ENCODE results near the gene UBQLN3. TPM values are rescaled to one million over a fixed set of nuclear protein-coding genes. Genes with fewer than 3 reads are reported as not detected.

UBQLN3 gene
- total RNA-seq, 1 donor from 2014 or later, result not detected

DNA sequence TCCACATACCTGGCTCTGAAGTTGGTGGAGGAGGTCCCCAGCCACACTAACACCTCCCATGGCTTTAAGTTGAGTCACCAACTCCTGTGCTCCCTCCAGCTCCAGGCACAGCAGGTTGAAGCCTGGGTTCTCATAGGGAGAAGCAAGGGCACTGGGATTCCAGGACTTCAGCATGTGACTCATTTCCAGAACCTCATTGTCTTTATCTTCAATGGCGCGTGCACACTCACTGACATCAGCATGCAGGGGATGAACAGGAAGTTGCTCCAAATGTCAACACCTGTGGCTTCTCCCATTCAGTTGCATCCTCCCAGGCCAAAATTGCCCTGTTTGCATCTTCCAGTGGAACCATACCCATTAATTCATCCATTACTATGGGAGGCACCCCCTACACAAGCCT, 12.6 kb upstream of the UBQLN3 start:
- Mint-ChIP-seq H3K4me3 (no peak overlapping the region), H3K9me3 (no peaks in the 10 kb centered on the region), H3K27me3 (ENCODE audit: low read depth) (no peaks in the 10 kb centered on the region), H3K4me1 (no peaks in the 10 kb centered on the region), H3K27ac (ENCODE audit: unreplicated experiment) (no peak overlapping the region), H3K36me3 (ENCODE audit: low read depth) (no peaks in the 10 kb centered on the region)
- TF ChIP-seq CTCF (conservative IDR thresholded peaks at IDR 0.05), result no peak
- no peak for DNase-seq (ENCODE audit: low read depth, low spot score)

- Mint-ChIP-seq H3K4me1 (no peaks in the 10 kb centered on the region), H3K4me3 (no peak overlapping the region), H3K9me3 (no peaks in the 10 kb centered on the region), H3K27ac (ENCODE audit: unreplicated experiment) (no peak overlapping the region), H3K27me3 (ENCODE audit: low read depth) (no peaks in the 10 kb centered on the region), H3K36me3 (ENCODE audit: low read depth) (no peaks in the 10 kb centered on the region)
- TF ChIP-seq CTCF (conservative IDR thresholded peaks at IDR 0.05), result no peak
- DNase-seq (ENCODE audit: low read depth, low spot score), result no peak
Observed at GRCh38 chr11:5521540-5521939, 11.8 kb upstream of the UBQLN3 start.

DNA sequence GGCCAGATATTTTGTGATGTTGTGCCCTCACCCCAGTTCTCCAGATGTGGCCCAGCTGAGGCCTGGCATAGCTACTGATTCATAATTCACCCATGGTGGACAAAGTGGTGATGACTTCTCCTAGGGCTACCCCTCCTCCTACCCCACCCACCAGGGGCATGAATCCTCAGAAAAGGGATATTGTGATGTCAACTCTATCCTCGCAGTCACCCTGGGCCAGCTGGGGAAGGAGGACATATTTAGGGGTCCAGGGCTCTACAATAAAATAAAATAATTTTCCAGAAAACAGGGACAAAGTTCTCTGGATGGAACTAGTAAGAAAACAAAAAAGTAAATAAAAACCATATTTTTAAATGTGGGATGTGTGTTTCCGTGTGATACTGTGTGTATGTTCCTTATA, 6.8 kb upstream of the UBQLN3 start, which contains the start of gene UBQLNL:
Gene UBQLNL (minus strand): TSS at position 101 of the 400 bp plus-strand sequence. CDS start 258 bp downstream, outside the sequence.
- no peaks in the 10 kb centered on the region for H3K4me1 Mint-ChIP-seq
- no peak for DNase-seq (ENCODE audit: low read depth, low spot score)
- H3K4me3 Mint-ChIP-seq, result no peak within 1 kb of the TSS
- no peak for TF ChIP-seq CTCF (conservative IDR thresholded peaks at IDR 0.05)
- no peaks in the 10 kb centered on the region for H3K9me3 Mint-ChIP-seq
- no peaks in the 10 kb centered on the region for H3K27me3 Mint-ChIP-seq (ENCODE audit: low read depth)
- no peaks in the 10 kb centered on the region for H3K36me3 Mint-ChIP-seq (ENCODE audit: low read depth)
- no peak within 1 kb of the TSS for H3K27ac Mint-ChIP-seq (ENCODE audit: unreplicated experiment)

DNA sequence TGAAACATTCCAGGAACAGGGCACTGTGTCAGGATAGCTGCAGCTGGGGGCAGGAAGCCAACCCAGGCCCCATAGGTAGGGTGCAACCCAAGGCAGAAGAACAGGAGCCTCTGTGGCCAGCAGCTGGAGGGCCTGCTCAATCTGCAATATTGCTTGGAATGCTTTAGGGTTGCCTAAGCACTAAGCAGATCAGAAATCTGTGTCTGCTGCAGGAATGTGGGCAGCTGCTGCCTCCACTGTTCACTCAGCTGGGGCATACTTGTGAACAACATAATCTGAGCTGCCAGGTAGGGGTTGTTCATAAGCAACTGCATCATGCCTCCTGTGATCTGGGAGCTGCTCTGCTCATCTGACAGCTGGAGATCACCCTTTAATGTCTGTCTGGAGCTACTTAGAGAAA, 5.1 kb upstream of the UBQLN3 start:
- no peak for DNase-seq (ENCODE audit: low read depth, low spot score)
- H3K27me3 Mint-ChIP-seq (ENCODE audit: low read depth), result peaks cover 2% of the 10 kb centered on the region
- TF ChIP-seq CTCF (conservative IDR thresholded peaks at IDR 0.05), result no peak
- no peaks in the 10 kb centered on the region for H3K36me3 Mint-ChIP-seq (ENCODE audit: low read depth)
- no peaks in the 10 kb centered on the region for H3K9me3 Mint-ChIP-seq
- no peak overlapping the region for H3K4me3 Mint-ChIP-seq
- H3K4me1 Mint-ChIP-seq, result no peaks in the 10 kb centered on the region
- no peak overlapping the region for H3K27ac Mint-ChIP-seq (ENCODE audit: unreplicated experiment)

- Mint-ChIP-seq H3K36me3 (ENCODE audit: low read depth) (no peaks in the 10 kb centered on the region), H3K27me3 (ENCODE audit: low read depth) (peaks cover 2% of the 10 kb centered on the region), H3K4me1 (no peaks in the 10 kb centered on the region), H3K9me3 (no peaks in the 10 kb centered on the region), H3K27ac (ENCODE audit: unreplicated experiment) (no peak overlapping the region), H3K4me3 (no peak overlapping the region)
- no peak for DNase-seq (ENCODE audit: low read depth, low spot score)
- no peak for TF ChIP-seq CTCF (conservative IDR thresholded peaks at IDR 0.05)
Observed at GRCh38 chr11:5508605-5509004, 1.2 kb downstream of the UBQLN3 start.

DNA sequence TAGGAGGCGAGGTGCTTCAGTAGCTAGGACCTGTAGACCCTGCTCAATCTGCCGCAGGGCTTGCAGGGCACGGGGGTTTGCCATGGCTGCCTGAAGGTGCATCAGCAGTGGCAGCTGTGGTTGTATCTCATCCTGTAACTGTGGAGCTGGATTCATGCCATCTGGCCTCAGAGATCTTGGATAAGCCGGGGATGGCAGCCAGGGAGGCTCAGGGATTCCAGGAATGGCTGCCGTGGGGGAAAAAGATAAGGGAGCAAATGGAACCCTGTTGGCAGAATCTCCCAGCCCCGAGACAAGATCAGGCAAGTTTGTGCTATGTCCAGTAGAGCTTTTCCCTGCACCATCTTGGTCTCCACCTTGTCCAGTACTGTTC, 1.8 kb downstream of the UBQLN3 start:
- no peaks in the 10 kb centered on the region for H3K4me1 Mint-ChIP-seq
- H3K27ac Mint-ChIP-seq (ENCODE audit: unreplicated experiment), result no peak overlapping the region
- TF ChIP-seq CTCF (conservative IDR thresholded peaks at IDR 0.05), result no peak
- H3K4me3 Mint-ChIP-seq, result no peak overlapping the region
- no peaks in the 10 kb centered on the region for H3K9me3 Mint-ChIP-seq
- DNase-seq (ENCODE audit: low read depth, low spot score), result no peak
- no peaks in the 10 kb centered on the region for H3K36me3 Mint-ChIP-seq (ENCODE audit: low read depth)
- peaks cover 2% of the 10 kb centered on the region for H3K27me3 Mint-ChIP-seq (ENCODE audit: low read depth)
